Liver (tissue), 9 donors: Measurements from ENCODE around the gene LAMB1. TPM values are rescaled to one million over a fixed set of nuclear protein-coding genes. Genes with fewer than 3 reads are reported as not detected.

Experiments used
- DNase-seq: peaks from one replicate; pipeline ENCODE4 v3.0.0-alpha.2; 2017; ENCODE audit warnings: low spot score
- H3K27ac ChIP-seq, 2 donors: one replicate each; pipeline ENCODE4 v1.7.0; 2013; ENCODE audit warnings: inconsistent platforms in 2 of 2, low read length in 2 of 2, control low read depth in 1 of 2, low read depth in 1 of 2, mild to moderate bottlenecking in 1 of 2
- H3K27me3 ChIP-seq, 4 donors: one replicate each; pipeline versions ENCODE4 v1.6.1 to v1.7.0; 2013; ENCODE audit warnings: low read length in 3 of 4, inconsistent platforms in 1 of 4, mild to moderate bottlenecking in 1 of 4, moderate library complexity in 1 of 4; ENCODE audit not compliant: control insufficient read depth in 4 of 4, insufficient read depth in 4 of 4
- H3K36me3 ChIP-seq, 4 donors: one replicate each; pipeline versions ENCODE4 v1.6.1 to v1.7.0; 2013; ENCODE audit warnings: low read length in 3 of 4, mild to moderate bottlenecking in 3 of 4, low read depth in 1 of 4, moderate library complexity in 1 of 4; ENCODE audit not compliant: control insufficient read depth in 4 of 4, insufficient read depth in 3 of 4
- H3K4me1 ChIP-seq, 4 donors: one replicate each; pipeline versions ENCODE4 v1.6.1 to v1.7.0; 2013; ENCODE audit warnings: low read length in 3 of 4, mild to moderate bottlenecking in 3 of 4, moderate library complexity in 1 of 4; ENCODE audit not compliant: control insufficient read depth in 4 of 4, insufficient read depth in 4 of 4
- H3K4me3 ChIP-seq, 3 donors: one replicate each; pipeline versions ENCODE4 v1.6.1 to v1.7.0; 2013; ENCODE audit warnings: low read length in 3 of 3, control low read depth in 1 of 3, low read depth in 1 of 3, mild to moderate bottlenecking in 1 of 3
- H3K9ac ChIP-seq, 2 donors: one replicate each; pipeline ENCODE4 v1.7.0; 2013; ENCODE audit warnings: low read length in 2 of 2, mild to moderate bottlenecking in 2 of 2, moderate library complexity in 2 of 2, control low read depth in 1 of 2, low read depth in 1 of 2
- H3K9me3 ChIP-seq, 4 donors: one replicate each; pipeline versions ENCODE4 v1.6.1 to v1.7.0; 2013; ENCODE audit warnings: low read length in 3 of 4; ENCODE audit not compliant: control insufficient read depth in 4 of 4
- ATF3 ChIP-seq: IDR thresholded peaks from 2 replicates; pipeline ENCODE4 v1.6.1; 2016; ENCODE audit warnings: antibody characterized with exemption
- CTCF ChIP-seq: fragments of 150-350 bp; IDR thresholded peaks from 2 replicates; pipeline ENCODE4 v1.5.1; 2017; ENCODE audit warnings: improper control_type of control experiment, low read depth, low read length; ENCODE audit not compliant: missing input control
- EGR1 ChIP-seq, 2 donors: IDR thresholded peaks; 2 replicates each; pipeline ENCODE4 v1.6.1; 2016 to 2018; ENCODE audit warnings: antibody characterized with exemption in 2 of 2, low read depth in 2 of 2
- FOXA1 ChIP-seq: IDR thresholded peaks from 2 replicates; pipeline ENCODE4 v1.6.1; 2016; ENCODE audit warnings: antibody characterized with exemption
- FOXA2 ChIP-seq: IDR thresholded peaks from 2 replicates; pipeline ENCODE4 v1.6.1; 2016; ENCODE audit warnings: antibody characterized with exemption
- GABPA ChIP-seq, 2 donors: IDR thresholded peaks in 1 of 2; conservative IDR thresholded peaks in 1 of 2; 2 replicates each; pipeline ENCODE4 v1.6.1; 2016; ENCODE audit warnings: antibody characterized with exemption in 2 of 2, mild to moderate bottlenecking in 1 of 2, moderate library complexity in 1 of 2
- HNF4A ChIP-seq, 2 donors: conservative IDR thresholded peaks; 2 replicates each; pipeline ENCODE4 v1.6.1; 2016; ENCODE audit warnings: antibody characterized with exemption in 2 of 2, mild to moderate bottlenecking in 2 of 2
- HNF4G ChIP-seq: IDR thresholded peaks from 2 replicates; pipeline ENCODE4 v1.6.1; 2016; ENCODE audit warnings: antibody characterized with exemption
- JUND ChIP-seq, 2 donors: IDR thresholded peaks; 2 replicates each; pipeline ENCODE4 v1.6.1; 2016; ENCODE audit warnings: antibody characterized with exemption in 2 of 2
- MAX ChIP-seq: IDR thresholded peaks from 2 replicates; pipeline ENCODE4 v1.6.1; 2016; ENCODE audit warnings: antibody characterized with exemption
- NR2F2 ChIP-seq: IDR thresholded peaks from 2 replicates; pipeline ENCODE4 v1.6.1; 2016; ENCODE audit warnings: antibody characterized with exemption
- RAD21 ChIP-seq, 2 donors: IDR thresholded peaks; 2 replicates each; pipeline ENCODE4 v1.6.1; 2016; ENCODE audit warnings: antibody characterized with exemption in 2 of 2, mild to moderate bottlenecking in 2 of 2
- REST ChIP-seq: IDR thresholded peaks from 2 replicates; pipeline ENCODE4 v1.6.1; 2016; ENCODE audit warnings: antibody characterized with exemption, mild to moderate bottlenecking
- RXRA ChIP-seq, 2 donors: IDR thresholded peaks; 2 replicates each; pipeline ENCODE4 v1.6.1; 2017 to 2018; ENCODE audit warnings: antibody characterized with exemption in 2 of 2, mild to moderate bottlenecking in 1 of 2
- SP1 ChIP-seq: IDR thresholded peaks from 2 replicates; pipeline ENCODE4 v1.6.1; 2018; ENCODE audit warnings: antibody characterized with exemption, mild to moderate bottlenecking
- TAF1 ChIP-seq: conservative IDR thresholded peaks from 2 replicates; pipeline ENCODE4 v1.6.1; 2016; ENCODE audit warnings: antibody characterized with exemption, mild to moderate bottlenecking
- YY1 ChIP-seq: IDR thresholded peaks from 2 replicates; pipeline ENCODE4 v1.6.1; 2016; ENCODE audit warnings: antibody characterized with exemption, mild to moderate bottlenecking
- ZBTB33 ChIP-seq: IDR thresholded peaks from 2 replicates; pipeline ENCODE4 v1.6.1; 2016; ENCODE audit warnings: antibody characterized with exemption
- whole genome bisulfite sequencing: extraction: QIAGEN DNeasy Blood & Tissue Kit; methylation state at CpG from one replicate; pipeline ENCODE4 v1.1.7; 2013; 5-methylcytosine and 5-hydroxymethylcytosine counted together
- polyA plus RNA-seq, 2 donors: library from polyadenylated mRNA; stranded (reverse) in 1 of 2; unstranded in 1 of 2; fragments of 200-250 nt in 1 of 2; fragments of >200 nt in 1 of 2; fragmentation: Nextera tagmentation in 1 of 2; extraction: Ambion mirVana in 1 of 2; gene quantifications; one replicate each; pipeline versions ENCODE4 v1.2.1 to v1.2.3, GENCODE V29; 2013 to 2015
- total RNA-seq, 2 donors: library from RNA; depleted of rRNA; stranded (reverse); fragments of >200 nt; gene quantifications; one replicate each; pipeline ENCODE4 v1.2.3, GENCODE V29; 2014
- donor health status: healthy.
- donor health status: healthy.
- donor health status: healthy.
- donor health status: healthy.
- donor health status: healthy.

LAMB1 gene
- total and polyA plus RNA-seq, 4 donors: 12.6 to 63.1 (median 25.8) TPM

GRCh38 chr7:107917763-107918651, 85.0 kb downstream of the LAMB1 start:
- Histone ChIP-seq H3K4me3 (no peak overlapping the region), H3K36me3 (peaks cover 0 to 31% (median 29%) of the 10 kb centered on the region in 4 donors), H3K9ac (no peak overlapping the region), H3K27ac (no peak overlapping the region), H3K4me1 (no peaks in the 10 kb centered on the region), H3K27me3 (no peaks in the 10 kb centered on the region), H3K9me3 (no peaks in the 10 kb centered on the region)
- TF ChIP-seq TAF1: no peak
- TF ChIP-seq GABPA (IDR thresholded peaks at IDR 0.05 in 1 of 2, conservative IDR thresholded peaks at IDR 0.05 in 1 of 2): no peak
- no peak for TF ChIP-seq RAD21 (IDR thresholded peaks at IDR 0.05)
- TF ChIP-seq YY1: no peak
- no peak for TF ChIP-seq ATF3
- no peak for TF ChIP-seq JUND (IDR thresholded peaks at IDR 0.05)
- TF ChIP-seq FOXA2: no peak
- no peak for TF ChIP-seq FOXA1
- TF ChIP-seq HNF4G: no peak
- no peak for TF ChIP-seq REST
- no peak for TF ChIP-seq NR2F2
- 91% methylated on average over 3 of the region's 3 CpGs for WGBS
- DNase-seq: no peak

- TF ChIP-seq JUND (IDR thresholded peaks at IDR 0.05) (no peak), FOXA2 (no peak), RXRA (IDR thresholded peaks at IDR 0.05) (no peak), NR2F2 (no peak), HNF4G (no peak), EGR1 (IDR thresholded peaks at IDR 0.05; ENCODE audit: low read depth in 2 of 2) (no peak), REST (no peak), ATF3 (no peak), CTCF (no peak), ZBTB33 (no peak), HNF4A (conservative IDR thresholded peaks at IDR 0.05) (no peak), RAD21 (IDR thresholded peaks at IDR 0.05) (no peak), TAF1 (no peak), YY1 (no peak), FOXA1 (no peak), GABPA (IDR thresholded peaks at IDR 0.05 in 1 of 2, conservative IDR thresholded peaks at IDR 0.05 in 1 of 2) (no peak), SP1 (no peak), MAX (no peak)
- no peaks in the 10 kb centered on the region for H3K27me3 ChIP-seq
- no peak overlapping the region for H3K27ac ChIP-seq
- no peak for DNase-seq
- no peak overlapping the region for H3K4me3 ChIP-seq
- no peak overlapping the region for H3K9ac ChIP-seq
- peaks cover 2 to 39% (median 33%) of the 10 kb centered on the region in 4 donors for H3K36me3 ChIP-seq
- H3K4me1 ChIP-seq: no peaks in the 10 kb centered on the region
- H3K9me3 ChIP-seq: no peaks in the 10 kb centered on the region
- 96% methylated on average over 2 of the region's 2 CpGs for WGBS
Measured at GRCh38 chr7:107915541-107915940, 87.4 kb downstream of the LAMB1 start.
